ACHN (cell line): ENCODE data around the gene SERTAD1.

ENCODE experiments used
- DNase-seq: peaks from one replicate; pipeline ENCODE4 v3.0.0-alpha.2; 2015
- in situ Hi-C: cut with HindIII; loops from 2 replicates; pipeline ENCODE4 v1.10.0; 2017; ENCODE audit warnings: low sequenced_read_pairs, low pct_ligation_motif_present, low pct_unique_long_range_greater_than_20kb

The SERTAD1 gene

GRCh38 chr19:40389404-40390083 is 36.2 kb downstream of the SERTAD1 start:
- in situ Hi-C loops = no loop called here
- DNase-seq = no peak

- no peak for DNase-seq
- in situ Hi-C loops = no loop called here
Measured at GRCh38 chr19:40388481-40388880, 37.3 kb downstream of the SERTAD1 start.

- DNase-seq = no peak
Measured at GRCh38 chr19:40387155-40387554, 38.6 kb downstream of the SERTAD1 start.

GRCh38 chr19:40383668-40384248 is 42.0 kb downstream of the SERTAD1 start:
- in situ Hi-C loops = no loop called here
- no peak for DNase-seq

More at GRCh38 chr19:40387155-40387554, 38.6 kb downstream of the SERTAD1 start:
- in situ Hi-C loops = no loop called here

GRCh38 chr19:40381321-40381720 is 44.5 kb downstream of the SERTAD1 start:
- no peak for DNase-seq

DNA sequence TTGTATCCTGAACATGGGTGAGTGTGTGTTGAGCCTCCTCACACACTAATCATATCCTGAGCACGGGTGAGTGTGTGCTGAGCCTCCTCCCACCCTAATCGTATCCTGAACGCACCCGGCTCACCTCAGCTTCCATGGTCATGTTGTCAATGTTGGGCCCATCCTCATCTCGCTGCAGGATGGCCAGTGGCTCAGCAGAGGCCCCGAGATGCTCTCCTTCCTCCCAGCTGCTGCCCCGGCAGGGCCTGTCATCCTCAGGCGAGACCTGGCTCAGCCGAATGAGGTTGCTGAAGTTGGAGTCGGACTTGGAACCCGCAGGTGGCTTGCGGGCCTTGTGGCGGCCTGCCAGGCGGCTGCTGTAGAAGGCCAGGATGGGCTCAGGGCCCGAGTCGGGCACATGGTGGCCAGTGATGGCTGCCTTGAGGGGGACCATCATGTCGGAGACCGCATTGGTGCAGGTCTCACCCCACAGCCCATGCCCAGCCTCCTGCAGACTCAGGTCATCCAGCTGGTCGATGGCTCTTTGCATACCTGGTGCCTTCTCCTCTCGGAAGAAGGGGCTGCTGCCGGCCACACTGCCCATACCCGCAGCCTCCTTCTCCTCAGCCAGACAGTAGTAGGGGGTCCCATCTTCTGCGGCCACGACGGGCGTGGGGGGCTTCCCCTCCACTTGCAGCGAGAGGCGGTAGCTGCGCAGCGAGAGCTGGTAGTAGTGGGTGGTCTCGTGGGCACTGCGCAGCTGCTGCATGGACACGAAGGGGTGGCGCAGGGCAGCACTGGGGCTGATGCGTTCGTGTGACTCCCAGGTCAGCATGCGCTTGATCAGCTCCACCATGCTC is 45.4 kb downstream of the SERTAD1 start:
- no peak for DNase-seq
- in situ Hi-C loops = no loop called here

More at GRCh38 chr19:40381321-40381720, 44.5 kb downstream of the SERTAD1 start:
- in situ Hi-C loops = no loop called here

- in situ Hi-C loops = no loop called here
- no peak for DNase-seq
Measured at GRCh38 chr19:40379446-40380198, 46.2 kb downstream of the SERTAD1 start.

DNA sequence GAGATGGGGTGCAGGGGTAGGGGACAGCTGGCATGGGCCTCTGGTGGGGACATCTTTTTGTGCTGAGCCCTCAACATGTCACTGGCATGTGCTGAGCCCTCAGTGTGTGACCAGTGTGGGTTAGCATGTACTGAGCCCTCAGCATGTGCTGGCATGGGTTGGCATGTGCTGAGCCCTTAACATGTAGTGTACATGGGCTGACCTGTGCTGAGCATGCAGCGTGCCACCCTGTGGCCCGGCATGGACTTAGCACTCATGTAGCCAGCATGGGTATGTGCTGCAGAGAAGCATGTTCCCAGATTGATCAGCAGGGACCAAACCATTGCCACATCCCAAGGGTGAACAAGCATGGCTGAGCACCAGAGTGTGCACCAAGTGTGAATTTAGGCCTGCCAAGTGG is 47.3 kb downstream of the SERTAD1 start:
- in situ Hi-C loops = no loop called here
- no peak for DNase-seq

GRCh38 chr19:40377876-40378385 is 47.9 kb downstream of the SERTAD1 start:
- in situ Hi-C loops = no loop called here
- DNase-seq = no peak

- in situ Hi-C loops = no loop called here
- DNase-seq = no peak
Measured at GRCh38 chr19:40376286-40376862, 49.4 kb downstream of the SERTAD1 start.

GRCh38 chr19:40374084-40374483 is 51.7 kb downstream of the SERTAD1 start:
- in situ Hi-C loops = no loop called here
- no peak for DNase-seq

DNA sequence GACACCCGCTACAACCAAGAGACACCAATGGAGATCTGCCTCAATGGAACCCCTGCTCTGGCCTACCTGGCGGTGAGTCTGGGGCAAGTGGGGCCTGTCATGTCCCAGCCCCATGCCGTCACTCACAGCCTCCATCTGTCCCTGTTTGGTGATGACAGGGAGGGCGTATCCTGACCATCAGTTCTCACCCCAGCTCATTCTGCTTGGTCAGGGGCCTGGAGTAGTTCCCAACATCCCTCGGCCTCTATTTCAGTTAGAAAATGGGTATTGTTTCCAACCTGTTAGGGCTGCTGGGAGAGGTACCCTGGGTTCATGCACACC is 54.0 kb downstream of the SERTAD1 start:
- DNase-seq = no peak
- in situ Hi-C loops = no loop called here
